HCT116 (cell line): ENCODE results near the gene CBL. TPM values are rescaled to one million over a fixed set of nuclear protein-coding genes. Genes with fewer than 3 reads are reported as not detected.

ENCODE experiments used
- ATAC-seq: fragments of 200-7000 bp; cut with Tn5 transposase; 2 replicates; pipeline ENCODE4 v1.9.1; 2020; ENCODE audit warnings: mild to moderate bottlenecking, moderate library complexity
- BruUV-seq: library from RNA; stranded (reverse); fragments of 400-500 nt; replicated peaks from 2 replicates; lab custom pipeline; 2021; lab: Mats Ljungman, UMichigan
- CTCF ChIA-PET: fragments of 300-600 bp; sonication (Branson Sonifier 250); formaldehyde crosslinking; loops from one replicate; lab custom pipeline; 2021; ENCODE audit warnings: antibody characterized with exemption; lab: Charles Lee
- POLR2A ChIA-PET: fragments of 300-600, 350-600 bp; sonication (Branson Sonifier 250); formaldehyde crosslinking; loops from one replicate; lab custom pipeline; 2021; ENCODE audit warnings: antibody characterized with exemption; lab: Charles Lee
- RAD21 ChIA-PET, 2 experiments: fragments of 300-600 bp; sonication (Branson Sonifier 250); formaldehyde crosslinking; loops; one replicate each; lab custom pipeline; 2023; ENCODE audit warnings: low total read pairs in 2 of 2; ENCODE audit not compliant: uncharacterized antibody in 2 of 2, unreplicated experiment in 2 of 2, low non-redundant PET in 1 of 2; lab: Charles Lee
- DNase-seq: peaks from one replicate; pipeline ENCODE4 v3.0.0-alpha.2; 2010; ENCODE audit warnings: low read depth, low spot score
- H2AFZ ChIP-seq: fragments of 200-600 bp; shearing (Covaris generic), sonication (generic); 2 replicates; pipeline ENCODE4 v1.6.1; 2017; ENCODE audit warnings: low read depth, mixed run types, mixed read lengths, antibody characterized with exemption, low read length; ENCODE audit not compliant: poor library complexity, severe bottlenecking
- H3K27ac ChIP-seq: 2 replicates; pipeline ENCODE4 v1.5.1; 2012; ENCODE audit warnings: low read depth, low read length
- H3K27me3 ChIP-seq: fragments of 200-600 bp; sonication (generic); 2 replicates; pipeline ENCODE4 v1.6.1; 2016; ENCODE audit warnings: mixed run types, low read length, mixed read lengths; ENCODE audit not compliant: insufficient read depth
- H3K36me3 ChIP-seq, 2 experiments: fragments of 200-500 bp in 1 of 2; fragments of 200-600 bp in 1 of 2; sonication (Bioruptor generic) in 1 of 2; sonication (generic) in 1 of 2; 2 replicates each; pipeline versions ENCODE4 v1.5.1 to v1.6.1; 2014 to 2016; ENCODE audit warnings: low read length in 2 of 2, inconsistent platforms in 1 of 2, mixed read lengths in 1 of 2, mixed run types in 1 of 2; ENCODE audit not compliant: insufficient read depth in 2 of 2, control insufficient read depth in 1 of 2
- H3K4me1 ChIP-seq, 2 experiments: fragments of 200-600 bp in 1 of 2; sonication (generic) in 1 of 2; 2 replicates each; pipeline versions ENCODE4 v1.5.1 to v1.6.1; 2012 to 2017; ENCODE audit warnings: low read length in 2 of 2, inconsistent platforms in 1 of 2, mild to moderate bottlenecking in 1 of 2, mixed read lengths in 1 of 2, mixed run types in 1 of 2, moderate library complexity in 1 of 2; ENCODE audit not compliant: insufficient read depth in 2 of 2, control insufficient read depth in 1 of 2
- H3K4me2 ChIP-seq: fragments of 200-600 bp; sonication (generic); 2 replicates; pipeline ENCODE4 v1.6.1; 2017; ENCODE audit warnings: mixed run types, low read length, mixed read lengths
- H3K4me3 ChIP-seq, 2 experiments: fragments of 200-600 bp in 1 of 2; sonication (generic) in 1 of 2; replicated peaks in 1 of 2; 2 replicates each; pipeline ENCODE4 v1.5.1; 2011 to 2016; ENCODE audit warnings: low read length in 2 of 2, control low read depth in 1 of 2, low read depth in 1 of 2, mild to moderate bottlenecking in 1 of 2, mixed read lengths in 1 of 2, mixed run types in 1 of 2
- H3K79me2 ChIP-seq: fragments of 200-600 bp; sonication (generic); 2 replicates; pipeline ENCODE4 v1.6.1; 2017; ENCODE audit warnings: mild to moderate bottlenecking, mixed run types, low read length, moderate library complexity, mixed read lengths; ENCODE audit not compliant: insufficient read depth
- H3K9ac ChIP-seq: fragments of 200-600 bp; sonication (generic); 2 replicates; pipeline ENCODE4 v1.6.1; 2016; ENCODE audit warnings: low read length, mixed read lengths
- H3K9me2 ChIP-seq: fragments of 200-600 bp; sonication (generic), shearing (Covaris generic); 2 replicates; pipeline ENCODE4 v1.6.1; 2017; ENCODE audit warnings: mixed run types, mild to moderate bottlenecking, moderate library complexity; ENCODE audit not compliant: insufficient read depth
- H3K9me3 ChIP-seq, 2 experiments: fragments of 200-500 bp in 1 of 2; fragments of 200-600 bp in 1 of 2; sonication (Bioruptor generic) in 1 of 2; sonication (generic) in 1 of 2; 2 replicates each; pipeline ENCODE4 v1.6.1; 2014 to 2017; ENCODE audit warnings: low read length in 2 of 2, mixed read lengths in 2 of 2, inconsistent platforms in 1 of 2, low read depth in 1 of 2, mild to moderate bottlenecking in 1 of 2, mixed run types in 1 of 2, moderate library complexity in 1 of 2; ENCODE audit not compliant: control insufficient read depth in 1 of 2, insufficient read depth in 1 of 2
- H4K20me1 ChIP-seq: fragments of 200-600 bp; sonication (generic), shearing (Covaris generic); 2 replicates; pipeline ENCODE4 v1.6.1; 2017; ENCODE audit warnings: mixed run types, mild to moderate bottlenecking, moderate library complexity; ENCODE audit not compliant: insufficient read depth
- ELF1 ChIP-seq: IDR thresholded peaks from 2 replicates; pipeline ENCODE4 v1.6.1; 2012; ENCODE audit warnings: low read depth, borderline replicate concordance
- EZH2 ChIP-seq: fragments of 200-600 bp; sonication (generic); IDR thresholded peaks from 2 replicates; pipeline ENCODE4 v1.6.1; 2017; ENCODE audit warnings: antibody characterized with exemption, mixed run types
- JUND ChIP-seq: IDR thresholded peaks from 2 replicates; pipeline ENCODE4 v1.6.1; 2012
- POLR2A ChIP-seq: IDR thresholded peaks from 2 replicates; pipeline ENCODE4 v1.7.0; 2011; ENCODE audit warnings: borderline replicate concordance; ENCODE audit not compliant: insufficient read depth, insufficient read length; ENCODE audit errors: extremely low read depth
- POLR2AphosphoS5 ChIP-seq: IDR thresholded peaks from 2 replicates; pipeline ENCODE4 v1.6.1; 2011; ENCODE audit warnings: mild to moderate bottlenecking, low read depth, low read length, moderate library complexity
- RAD21 ChIP-seq: IDR thresholded peaks from 2 replicates; pipeline ENCODE4 v1.6.1; 2012; ENCODE audit warnings: low read depth, mild to moderate bottlenecking
- SP1 ChIP-seq: IDR thresholded peaks from 2 replicates; pipeline ENCODE4 v1.6.1; 2012; ENCODE audit warnings: low read depth
- YY1 ChIP-seq: IDR thresholded peaks from 2 replicates; pipeline ENCODE4 v1.6.1; 2011; ENCODE audit warnings: low read length, low read depth, moderate library complexity, mild to moderate bottlenecking; ENCODE audit not compliant: insufficient replicate concordance; ENCODE audit errors: extremely low read depth
- intact Hi-C: fragments of 100-400 bp; cut with micrococcal nuclease; formaldehyde crosslinking; loops from 2 replicates; pipeline ENCODE4 v1.10.0; 2022
- total RNA-seq: library from RNA; stranded (reverse); gene quantifications from one replicate; pipeline ENCODE4 v1.2.1, GENCODE V29; 2021; ENCODE audit not compliant: unreplicated experiment
- TF ChIP-seq, protein P1 (sequence below): IDR thresholded peaks from 2 replicates; pipeline ENCODE4 v1.6.1; 2011; ENCODE audit warnings: mild to moderate bottlenecking, low read length, moderate library complexity; ENCODE audit not compliant: insufficient replicate concordance; ENCODE audit errors: extremely low read depth
- TF ChIP-seq, protein P2 (sequence below), 3 experiments: fragments of 200-600 bp in 1 of 3; sonication (generic) in 1 of 3; IDR thresholded peaks in 2 of 3; conservative IDR thresholded peaks in 1 of 3; 2 replicates each; pipeline ENCODE4 v1.5.1; 2012 to 2017; ENCODE audit warnings: low read depth in 2 of 3, low read length in 2 of 3, antibody characterized with exemption in 1 of 3, borderline replicate concordance in 1 of 3, control low read depth in 1 of 3, mild to moderate bottlenecking in 1 of 3, mixed read lengths in 1 of 3, mixed run types in 1 of 3, moderate library complexity in 1 of 3; ENCODE audit not compliant: insufficient read depth in 1 of 3
- TF ChIP-seq, protein P3 (sequence below): IDR thresholded peaks from 2 replicates; pipeline ENCODE4 v1.6.1; 2012

CBL gene
- total RNA-seq, 1 experiment from 2014 or later = 31.1 TPM

DNA sequence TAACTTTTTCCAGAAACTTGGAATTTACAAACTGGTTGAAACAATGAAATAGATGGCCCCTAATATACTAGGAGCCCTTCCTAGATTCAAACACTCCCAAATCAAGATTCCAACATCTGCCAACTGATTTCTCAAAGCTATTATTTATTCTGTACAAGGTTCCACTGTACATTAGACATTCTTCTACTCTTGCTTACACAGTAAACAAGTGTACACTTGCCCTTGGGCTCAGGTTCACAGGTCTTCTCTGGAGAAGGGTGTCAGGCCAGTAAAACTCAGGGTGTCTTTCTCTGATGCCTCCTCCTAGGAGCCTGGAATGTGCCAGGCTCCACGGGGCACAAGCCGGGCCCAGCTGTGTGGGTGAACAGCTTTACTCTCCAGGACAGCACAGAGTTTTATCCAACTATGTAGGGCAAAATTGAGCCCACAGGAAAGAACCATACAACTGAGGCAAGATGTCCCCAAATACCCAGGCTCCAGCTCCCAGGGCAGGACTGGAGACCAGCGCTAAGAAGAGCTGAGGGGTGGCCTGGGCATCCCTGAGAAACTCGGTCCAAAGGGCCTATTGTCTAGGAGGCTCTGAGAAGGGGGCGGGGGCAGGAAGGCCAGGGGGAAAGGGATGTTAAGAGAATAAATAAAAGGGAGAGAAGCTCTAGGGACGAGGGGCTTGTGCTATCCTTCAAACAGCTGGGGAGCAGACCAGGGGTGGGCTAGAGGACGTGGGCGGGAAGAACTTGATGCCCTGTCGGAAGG is 149.1 kb downstream of the CBL start:
- Histone ChIP-seq H3K79me2 (no peaks in the 10 kb centered on the region), H3K27me3 (no peaks in the 10 kb centered on the region), H4K20me1 (no peaks in the 10 kb centered on the region), H2AFZ (no peak overlapping the region), H3K27ac (no peak overlapping the region), H3K9ac (no peak overlapping the region), H3K9me3 (no peaks in the 10 kb centered on the region), H3K9me2 (no peaks in the 10 kb centered on the region), H3K4me3 (no peak overlapping the region), H3K4me2 (peak overlapping the region; percentile 97; the same call in 1 of the 2 replicates), H3K36me3 (peaks cover 0 to 6% of the 10 kb centered on the region in 2 experiments; a peak in 1 of 4 replicates), H3K4me1 (peaks cover 6 to 18% of the 10 kb centered on the region in 2 experiments; a peak in 2 of 4 replicates)
- no peak for TF ChIP-seq YY1
- no peak for TF ChIP-seq JUND
- CTCF ChIA-PET = interaction anchor here (1.0 to 2.6 kb wide), 10 partner anchors 9 to 288 kb away, joined by 5 to 68 read pairs (median 12); partner anchors contain the start of genes C1QTNF5, USP2 and VPS11
- BruUV-seq = no TSS peak
- RAD21 ChIA-PET = interaction anchor here (0.7 to 1.6 kb wide), 6 partner anchors 10 to 120 kb away, joined by 3 to 7 read pairs (median 3); no protein-coding TSS in a partner anchor
- POLR2A ChIA-PET = interaction anchor here (1.0 kb wide), 1 partner anchor 234 kb away, joined by 4 read pairs; the partner anchor contains the start of gene HINFP
- no peak for ATAC-seq
- intact Hi-C loops = no loop called here
- DNase-seq = no peak

DNA sequence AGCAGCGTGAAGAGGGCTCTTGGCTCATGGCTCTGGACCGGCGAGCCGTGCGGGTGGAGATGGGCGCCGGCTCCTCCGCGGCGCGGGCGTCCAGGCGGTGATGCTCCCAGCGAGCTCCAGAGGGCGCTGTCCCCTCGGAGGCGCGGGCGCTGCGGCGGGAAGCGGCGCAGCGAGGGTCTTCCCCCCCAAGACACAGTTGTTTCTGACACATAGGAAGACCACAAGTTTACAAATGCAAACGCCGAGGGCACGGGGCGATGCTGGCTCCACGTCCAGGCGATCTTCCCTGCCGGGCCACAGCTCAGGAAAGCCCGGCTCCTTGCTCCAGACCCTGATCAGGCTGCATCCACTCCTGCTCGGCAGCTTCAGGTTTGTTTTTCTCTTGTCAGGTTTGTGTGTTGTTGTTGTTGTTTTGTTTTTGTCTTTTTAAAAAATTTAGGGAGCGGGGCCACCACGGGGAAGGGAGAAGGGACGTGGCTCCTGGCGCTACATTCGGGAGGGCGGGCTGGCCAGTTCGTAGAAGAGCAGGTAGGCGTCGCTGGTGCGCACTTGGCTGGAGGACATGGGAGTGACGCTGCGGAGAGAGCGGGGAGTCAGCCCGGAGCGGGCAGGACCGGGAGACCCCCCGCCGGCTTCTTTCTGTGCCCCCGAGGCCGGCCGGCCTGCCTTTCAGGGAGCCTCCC is 150.4 kb downstream of the CBL start:
- Histone ChIP-seq H3K4me1 (peaks cover 17 to 30% of the 10 kb centered on the region in 2 experiments), H3K9me2 (no peaks in the 10 kb centered on the region), H2AFZ (peak overlapping the region; percentile 99), H3K4me2 (peak overlapping the region; percentile 97), H3K79me2 (no peaks in the 10 kb centered on the region), H3K27me3 (no peaks in the 10 kb centered on the region), H3K4me3 (peak overlapping the region; percentile 62 to 66), H3K36me3 (peaks cover 0 to 6% of the 10 kb centered on the region in 2 experiments; a peak in 1 of 4 replicates), H3K9me3 (no peaks in the 10 kb centered on the region), H3K9ac (peak overlapping the region; percentile 86), H3K27ac (peak overlapping the region; percentile 68), H4K20me1 (no peaks in the 10 kb centered on the region)
- ATAC-seq (peak; percentile 87), DNase-seq (peak; percentile 60)
- intact Hi-C loops = loop anchor here (1.0 kb wide), 2 partner anchors 18 to 118 kb away; no protein-coding TSS in a partner anchor
- POLR2A ChIA-PET = interaction anchor here (0.6 to 1.0 kb wide), 2 partner anchors 235 to 932 kb away, joined by 4 read pairs; partner anchors contain the start of gene HINFP
- RAD21 ChIA-PET = interaction anchor here (0.6 to 1.6 kb wide), 10 partner anchors 8 to 118 kb away, joined by 3 to 7 read pairs (median 3); no protein-coding TSS in a partner anchor
- no TSS peak for BruUV-seq
- CTCF ChIA-PET = interaction anchor here (0.6 to 2.6 kb wide), 23 partner anchors 8 to 373 kb away, joined by 3 to 68 read pairs (median 5); partner anchors contain the start of genes C1QTNF5, DPAGT1, MFRP and RNF26
- no peak for TF ChIP-seq JUND
- no peak for TF ChIP-seq SP1
- TF ChIP-seq RAD21 = peak; percentile 94
- TF ChIP-seq, protein P1, sequence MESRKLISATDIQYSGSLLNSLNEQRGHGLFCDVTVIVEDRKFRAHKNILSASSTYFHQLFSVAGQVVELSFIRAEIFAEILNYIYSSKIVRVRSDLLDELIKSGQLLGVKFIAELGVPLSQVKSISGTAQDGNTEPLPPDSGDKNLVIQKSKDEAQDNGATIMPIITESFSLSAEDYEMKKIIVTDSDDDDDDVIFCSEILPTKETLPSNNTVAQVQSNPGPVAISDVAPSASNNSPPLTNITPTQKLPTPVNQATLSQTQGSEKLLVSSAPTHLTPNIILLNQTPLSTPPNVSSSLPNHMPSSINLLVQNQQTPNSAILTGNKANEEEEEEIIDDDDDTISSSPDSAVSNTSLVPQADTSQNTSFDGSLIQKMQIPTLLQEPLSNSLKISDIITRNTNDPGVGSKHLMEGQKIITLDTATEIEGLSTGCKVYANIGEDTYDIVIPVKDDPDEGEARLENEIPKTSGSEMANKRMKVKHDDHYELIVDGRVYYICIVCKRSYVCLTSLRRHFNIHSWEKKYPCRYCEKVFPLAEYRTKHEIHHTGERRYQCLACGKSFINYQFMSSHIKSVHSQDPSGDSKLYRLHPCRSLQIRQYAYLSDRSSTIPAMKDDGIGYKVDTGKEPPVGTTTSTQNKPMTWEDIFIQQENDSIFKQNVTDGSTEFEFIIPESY = no peak
- TF ChIP-seq POLR2A = no peak
- TF ChIP-seq ELF1 = no peak
- TF ChIP-seq, protein P2, sequence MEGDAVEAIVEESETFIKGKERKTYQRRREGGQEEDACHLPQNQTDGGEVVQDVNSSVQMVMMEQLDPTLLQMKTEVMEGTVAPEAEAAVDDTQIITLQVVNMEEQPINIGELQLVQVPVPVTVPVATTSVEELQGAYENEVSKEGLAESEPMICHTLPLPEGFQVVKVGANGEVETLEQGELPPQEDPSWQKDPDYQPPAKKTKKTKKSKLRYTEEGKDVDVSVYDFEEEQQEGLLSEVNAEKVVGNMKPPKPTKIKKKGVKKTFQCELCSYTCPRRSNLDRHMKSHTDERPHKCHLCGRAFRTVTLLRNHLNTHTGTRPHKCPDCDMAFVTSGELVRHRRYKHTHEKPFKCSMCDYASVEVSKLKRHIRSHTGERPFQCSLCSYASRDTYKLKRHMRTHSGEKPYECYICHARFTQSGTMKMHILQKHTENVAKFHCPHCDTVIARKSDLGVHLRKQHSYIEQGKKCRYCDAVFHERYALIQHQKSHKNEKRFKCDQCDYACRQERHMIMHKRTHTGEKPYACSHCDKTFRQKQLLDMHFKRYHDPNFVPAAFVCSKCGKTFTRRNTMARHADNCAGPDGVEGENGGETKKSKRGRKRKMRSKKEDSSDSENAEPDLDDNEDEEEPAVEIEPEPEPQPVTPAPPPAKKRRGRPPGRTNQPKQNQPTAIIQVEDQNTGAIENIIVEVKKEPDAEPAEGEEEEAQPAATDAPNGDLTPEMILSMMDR (IDR thresholded peaks at IDR 0.05 in 2 of 3, conservative IDR thresholded peaks at IDR 0.05 in 1 of 3; ENCODE audit: borderline replicate concordance in 1 of 3, insufficient read depth in 1 of 3, low read depth in 2 of 3, low read length in 2 of 3) = peak; percentile 84 to 97 (median 89)
- no peak for TF ChIP-seq EZH2
- TF ChIP-seq, protein P3, sequence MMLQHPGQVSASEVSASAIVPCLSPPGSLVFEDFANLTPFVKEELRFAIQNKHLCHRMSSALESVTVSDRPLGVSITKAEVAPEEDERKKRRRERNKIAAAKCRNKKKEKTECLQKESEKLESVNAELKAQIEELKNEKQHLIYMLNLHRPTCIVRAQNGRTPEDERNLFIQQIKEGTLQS = no peak
- TF ChIP-seq POLR2AphosphoS5 = no peak
